Lower leg skin (tissue), 3 donors: ENCODE measurements around the gene METTL16.

Experiments used
- POLR2A ChIP-seq, 2 donors: fragments of 450-650 bp; IDR thresholded peaks; one replicate each; pipeline ENCODE4 v1.6.1; 2016 to 2017; ENCODE audit warnings: antibody characterized with exemption in 2 of 2, mild to moderate bottlenecking in 1 of 2, moderate library complexity in 1 of 2
- TF ChIP-seq, protein P1 (sequence below), 3 donors: fragments of 450-650 bp; IDR thresholded peaks; one replicate each; pipeline ENCODE4 v1.5.1; 2016; ENCODE audit warnings: antibody characterized with exemption in 3 of 3, mild to moderate bottlenecking in 3 of 3, moderate library complexity in 2 of 3

DNA sequence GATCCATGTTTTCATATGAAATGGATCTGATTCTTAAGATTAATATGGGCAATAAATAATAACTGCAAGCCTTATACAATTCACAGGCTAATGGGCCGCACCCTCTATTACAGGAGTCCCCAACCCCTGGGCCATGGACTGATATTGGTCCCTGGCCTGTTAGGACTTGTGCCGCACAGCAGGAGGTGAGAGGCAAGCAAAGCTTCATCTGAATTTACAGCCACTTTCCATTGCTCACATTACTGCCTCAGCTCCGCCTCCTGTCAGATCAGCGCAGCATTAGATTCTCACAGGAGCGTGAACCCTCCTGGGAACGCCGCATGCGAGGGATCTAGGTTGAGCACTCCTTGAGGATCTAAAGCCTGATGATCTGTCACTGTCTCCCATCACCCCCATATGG is 26.8 kb downstream of the METTL16 start:
- TF ChIP-seq, protein P1, sequence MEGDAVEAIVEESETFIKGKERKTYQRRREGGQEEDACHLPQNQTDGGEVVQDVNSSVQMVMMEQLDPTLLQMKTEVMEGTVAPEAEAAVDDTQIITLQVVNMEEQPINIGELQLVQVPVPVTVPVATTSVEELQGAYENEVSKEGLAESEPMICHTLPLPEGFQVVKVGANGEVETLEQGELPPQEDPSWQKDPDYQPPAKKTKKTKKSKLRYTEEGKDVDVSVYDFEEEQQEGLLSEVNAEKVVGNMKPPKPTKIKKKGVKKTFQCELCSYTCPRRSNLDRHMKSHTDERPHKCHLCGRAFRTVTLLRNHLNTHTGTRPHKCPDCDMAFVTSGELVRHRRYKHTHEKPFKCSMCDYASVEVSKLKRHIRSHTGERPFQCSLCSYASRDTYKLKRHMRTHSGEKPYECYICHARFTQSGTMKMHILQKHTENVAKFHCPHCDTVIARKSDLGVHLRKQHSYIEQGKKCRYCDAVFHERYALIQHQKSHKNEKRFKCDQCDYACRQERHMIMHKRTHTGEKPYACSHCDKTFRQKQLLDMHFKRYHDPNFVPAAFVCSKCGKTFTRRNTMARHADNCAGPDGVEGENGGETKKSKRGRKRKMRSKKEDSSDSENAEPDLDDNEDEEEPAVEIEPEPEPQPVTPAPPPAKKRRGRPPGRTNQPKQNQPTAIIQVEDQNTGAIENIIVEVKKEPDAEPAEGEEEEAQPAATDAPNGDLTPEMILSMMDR (IDR thresholded peaks at IDR 0.05) = no peak
- no peak for TF ChIP-seq POLR2A (IDR thresholded peaks at IDR 0.05)
